ENCODE results near the gene HIPK3.
"Not testable (repeated sequence)": the region's sequence is repeated elsewhere in the genome, so short reads cannot be mapped to it uniquely, and the experiment has no call there.

Gene HIPK3

GRCh38 chr11:33291004-33291777 is 34.0 kb downstream of the HIPK3 start:
- no peak overlapping the region for H3K4me3 ChIP-seq (ENCODE audit: low read depth, low read length)
- DNase-seq, result no peak
- H3K4me1 ChIP-seq, result no peaks in the 10 kb centered on the region
- TF ChIP-seq CTCF (IDR thresholded peaks at IDR 0.05; ENCODE audit: low read depth, low read length), result no peak
- no peaks in the 10 kb centered on the region for H3K27me3 ChIP-seq
- H3K9me3 ChIP-seq, result no peaks in the 10 kb centered on the region
- H3K36me3 ChIP-seq, result no peaks in the 10 kb centered on the region

GRCh38 chr11:33292311-33292710 is 35.1 kb downstream of the HIPK3 start:
- no peak overlapping the region for H3K4me3 ChIP-seq (ENCODE audit: low read depth, low read length)
- no peak for DNase-seq
- TF ChIP-seq CTCF (IDR thresholded peaks at IDR 0.05; ENCODE audit: low read depth, low read length), result no peak

GRCh38 chr11:33294224-33294623 is 37.0 kb downstream of the HIPK3 start:
- Histone ChIP-seq H3K36me3 (no peaks in the 10 kb centered on the region), H3K4me1 (no peaks in the 10 kb centered on the region), H3K27me3 (no peaks in the 10 kb centered on the region), H3K9me3 (no peaks in the 10 kb centered on the region), H3K4me3 (ENCODE audit: low read depth, low read length) (no peak overlapping the region)
- DNase-seq, result no peak
- no peak for TF ChIP-seq CTCF (IDR thresholded peaks at IDR 0.05; ENCODE audit: low read depth, low read length)

More at GRCh38 chr11:33292311-33292710, 35.1 kb downstream of the HIPK3 start:
- H3K9me3 ChIP-seq, result no peaks in the 10 kb centered on the region
- no peaks in the 10 kb centered on the region for H3K27me3 ChIP-seq
- H3K36me3 ChIP-seq, result no peaks in the 10 kb centered on the region
- no peaks in the 10 kb centered on the region for H3K4me1 ChIP-seq

GRCh38 chr11:33294797-33295196 is 37.6 kb downstream of the HIPK3 start:
- Histone ChIP-seq H3K9me3 (no peaks in the 10 kb centered on the region), H3K4me1 (no peaks in the 10 kb centered on the region), H3K36me3 (no peaks in the 10 kb centered on the region), H3K27me3 (no peaks in the 10 kb centered on the region), H3K4me3 (ENCODE audit: low read depth, low read length) (no peak overlapping the region)
- no peak for DNase-seq
- TF ChIP-seq CTCF (IDR thresholded peaks at IDR 0.05; ENCODE audit: low read depth, low read length), result no peak

- H3K36me3 ChIP-seq, result no peaks in the 10 kb centered on the region
- no peak for DNase-seq
- no peak for TF ChIP-seq CTCF (IDR thresholded peaks at IDR 0.05; ENCODE audit: low read depth, low read length)
- no peaks in the 10 kb centered on the region for H3K9me3 ChIP-seq
- no peak overlapping the region for H3K4me3 ChIP-seq (ENCODE audit: low read depth, low read length)
- H3K27me3 ChIP-seq, result no peaks in the 10 kb centered on the region
- no peaks in the 10 kb centered on the region for H3K4me1 ChIP-seq
Measured at GRCh38 chr11:33296695-33297094, 39.5 kb downstream of the HIPK3 start.

- no peak overlapping the region for H3K4me3 ChIP-seq (ENCODE audit: low read depth, low read length)
- no peaks in the 10 kb centered on the region for H3K36me3 ChIP-seq
- no peak for DNase-seq
Measured at GRCh38 chr11:33303541-33303940, 46.4 kb downstream of the HIPK3 start.

GRCh38 chr11:33306821-33307220 is 49.6 kb downstream of the HIPK3 start:
- not testable (repeated sequence) for H3K27me3 ChIP-seq; H3K36me3 ChIP-seq; H3K4me1 ChIP-seq; H3K9me3 ChIP-seq; DNase-seq; H3K4me3 ChIP-seq (ENCODE audit: low read depth, low read length)

More at GRCh38 chr11:33303541-33303940, 46.4 kb downstream of the HIPK3 start:
- Histone ChIP-seq H3K4me1 (no peaks in the 10 kb centered on the region), H3K27me3 (no peaks in the 10 kb centered on the region), H3K9me3 (no peaks in the 10 kb centered on the region)
- TF ChIP-seq CTCF (IDR thresholded peaks at IDR 0.05; ENCODE audit: low read depth, low read length), result no peak

All from BE2C (cell line).